ENCODE results near the gene NCOR1. TPM values are rescaled to one million over a fixed set of nuclear protein-coding genes. Genes with fewer than 3 reads are reported as not detected.

The NCOR1 gene
- total RNA-seq, 1 donor from 2014 or later = 129 TPM

- no peak overlapping the region for H3K27ac Mint-ChIP-seq (ENCODE audit: unreplicated experiment)
- peaks cover 6% of the 10 kb centered on the region for H3K9me3 Mint-ChIP-seq
- H3K36me3 Mint-ChIP-seq (ENCODE audit: low read depth) = peaks cover 25% of the 10 kb centered on the region
- no peak for TF ChIP-seq CTCF (conservative IDR thresholded peaks at IDR 0.05)
- H3K4me1 Mint-ChIP-seq = peaks cover 29% of the 10 kb centered on the region
- H3K4me3 Mint-ChIP-seq = peak overlapping the region; percentile 93
- no peak for DNase-seq (ENCODE audit: low read depth, low spot score)
- no peaks in the 10 kb centered on the region for H3K27me3 Mint-ChIP-seq (ENCODE audit: low read depth)
Measured at GRCh38 chr17:15998031-15998562, 217.2 kb downstream of the NCOR1 start.

- no peak for TF ChIP-seq CTCF (conservative IDR thresholded peaks at IDR 0.05)
- Mint-ChIP-seq H3K4me1 (peaks cover 22% of the 10 kb centered on the region), H3K9me3 (peaks cover 2% of the 10 kb centered on the region), H3K27ac (ENCODE audit: unreplicated experiment) (no peak overlapping the region), H3K27me3 (ENCODE audit: low read depth) (no peaks in the 10 kb centered on the region), H3K4me3 (no peak overlapping the region), H3K36me3 (ENCODE audit: low read depth) (peaks cover 9% of the 10 kb centered on the region)
- no peak for DNase-seq (ENCODE audit: low read depth, low spot score)
Measured at GRCh38 chr17:15996322-15996721, 219.0 kb downstream of the NCOR1 start.

GRCh38 chr17:15981646-15982580 lies 233.4 kb downstream of the NCOR1 start:
- Mint-ChIP-seq H3K27me3 (ENCODE audit: low read depth) (no peaks in the 10 kb centered on the region), H3K4me1 (peaks cover 4% of the 10 kb centered on the region), H3K36me3 (ENCODE audit: low read depth) (peaks cover 35% of the 10 kb centered on the region), H3K27ac (ENCODE audit: unreplicated experiment) (peak overlapping the region; percentile 44), H3K9me3 (no peaks in the 10 kb centered on the region), H3K4me3 (no peak overlapping the region)
- TF ChIP-seq CTCF (conservative IDR thresholded peaks at IDR 0.05) = no peak
- no peak for DNase-seq (ENCODE audit: low read depth, low spot score)

- no peak for TF ChIP-seq CTCF (conservative IDR thresholded peaks at IDR 0.05)
- peaks cover 31% of the 10 kb centered on the region for H3K36me3 Mint-ChIP-seq (ENCODE audit: low read depth)
- H3K27me3 Mint-ChIP-seq (ENCODE audit: low read depth) = no peaks in the 10 kb centered on the region
- DNase-seq (ENCODE audit: low read depth, low spot score) = no peak
- H3K4me3 Mint-ChIP-seq = no peak overlapping the region
- peaks cover 4% of the 10 kb centered on the region for H3K4me1 Mint-ChIP-seq
- no peaks in the 10 kb centered on the region for H3K9me3 Mint-ChIP-seq
- H3K27ac Mint-ChIP-seq (ENCODE audit: unreplicated experiment) = no peak overlapping the region
Measured at GRCh38 chr17:15981208-15981607, 234.1 kb downstream of the NCOR1 start.

Other genes starting within 250 kb of the NCOR1 start
- 39.0 and 41.9 TPM in 2 replicates for gene ZSWIM7, start 215.8 kb downstream of the NCOR1 start, total RNA-seq
- 40.3 TPM in 2 replicates for gene TTC19, start 215.7 kb downstream of the NCOR1 start, total RNA-seq
- gene PIGL, start 1.7 kb upstream of the NCOR1 start, total RNA-seq = 31.1 and 35.3 TPM in 2 replicates
- gene CENPV, start 137.9 kb upstream of the NCOR1 start, total RNA-seq = 488 and 489 TPM in 2 replicates
- 2,058 and 2,177 TPM in 2 replicates for gene UBB, start 165.6 kb upstream of the NCOR1 start, total RNA-seq
- gene TRPV2, start 200.0 kb upstream of the NCOR1 start, total RNA-seq = 0.98 and 1.3 TPM in 2 replicates

Measured in neural crest cell (in vitro differentiated cells).